H1 (cell line): ENCODE results near the gene OR10A6. TPM values are rescaled to one million over a fixed set of nuclear protein-coding genes. Genes with fewer than 3 reads are reported as not detected.

Experiments used
- CTCF ChIA-PET: fragments of 300-600 bp; sonication (Branson Sonifier 250); formaldehyde crosslinking; loops from one replicate; lab custom pipeline; 2021; ENCODE audit not compliant: partially characterized antibody; lab: Charles Lee
- POLR2A ChIA-PET: fragments of 300-600 bp; sonication (Branson Sonifier 250); formaldehyde crosslinking; loops from one replicate; lab custom pipeline; 2021; ENCODE audit warnings: inconsistent platforms; ENCODE audit not compliant: partially characterized antibody; lab: Charles Lee
- DNase-seq, 2 experiments: peaks; one replicate each; pipeline versions ENCODE4 v3.0.0 to v3.0.0-alpha.2; 2010 to 2022; ENCODE audit warnings: low spot score in 2 of 2, low read depth in 1 of 2, mixed read lengths in 1 of 2
- FAIRE-seq: peaks from 2 replicates; lab custom pipeline; 2011; peaks lifted over from hg19 to GRCh38; lab: Jason Lieb, UNC
- H2AFZ ChIP-seq: 2 replicates; pipeline ENCODE4 v1.8.1; 2012; ENCODE audit warnings: low read length, inconsistent platforms
- H2AK5ac ChIP-seq: 2 replicates; pipeline ENCODE4 v1.6.1; 2013; ENCODE audit warnings: low read depth, low read length
- H2BK120ac ChIP-seq: replicated peaks from 2 replicates; pipeline ENCODE3; 2013; ENCODE audit warnings: low read depth, low read length, inconsistent platforms
- H2BK12ac ChIP-seq: 2 replicates; pipeline ENCODE4 v1.6.1; 2013; ENCODE audit warnings: low read depth, low read length
- H2BK15ac ChIP-seq: 2 replicates; pipeline ENCODE4 v1.6.1; 2013; ENCODE audit warnings: low read length
- H2BK20ac ChIP-seq: 2 replicates; pipeline ENCODE4 v1.6.1; 2013; ENCODE audit warnings: low read length
- H2BK5ac ChIP-seq: 2 replicates; pipeline ENCODE4 v1.6.1; 2013; ENCODE audit warnings: low read depth, low read length
- H3K14ac ChIP-seq: 2 replicates; pipeline ENCODE4 v1.6.1; 2013; ENCODE audit warnings: inconsistent platforms; ENCODE audit not compliant: insufficient read length
- H3K18ac ChIP-seq: 2 replicates; pipeline ENCODE4 v1.6.1; 2013; ENCODE audit warnings: low read length; ENCODE audit errors: extremely low read depth
- H3K23ac ChIP-seq: 2 replicates; pipeline ENCODE4 v1.6.1; 2013; ENCODE audit warnings: inconsistent platforms; ENCODE audit not compliant: insufficient read length
- H3K23me2 ChIP-seq: 2 replicates; pipeline ENCODE4 v1.6.1; 2013; ENCODE audit warnings: low read depth, low read length
- H3K27ac ChIP-seq: 2 replicates; pipeline ENCODE4 v1.6.1; 2011; ENCODE audit warnings: low read depth, low read length, inconsistent platforms
- H3K27me3 ChIP-seq, 4 experiments: replicated peaks in 1 of 4; 1 replicate in 1 of 4; 2 replicates in 3 of 4; pipeline versions ENCODE4 v1.6.1 to v1.8.1; 2011 to 2013; ENCODE audit warnings: low read length in 3 of 4, mild to moderate bottlenecking in 3 of 4, inconsistent platforms in 2 of 4, mixed read lengths in 2 of 4, moderate library complexity in 1 of 4; ENCODE audit not compliant: control insufficient read depth in 3 of 4, insufficient read depth in 3 of 4; ENCODE audit errors: extremely low read depth in 1 of 4
- H3K36me3 ChIP-seq, 4 experiments: 2 replicates each; pipeline versions ENCODE4 v1.6.1 to v1.8.1; 2011 to 2013; ENCODE audit warnings: mild to moderate bottlenecking in 4 of 4, low read length in 3 of 4, moderate library complexity in 2 of 4, control low read depth in 1 of 4, inconsistent platforms in 1 of 4; ENCODE audit not compliant: insufficient read depth in 4 of 4, control insufficient read depth in 2 of 4
- H3K4ac ChIP-seq: replicated peaks from 2 replicates; pipeline ENCODE3; 2013; ENCODE audit warnings: low read length, low read depth, mixed read lengths, inconsistent platforms; ENCODE audit not compliant: insufficient read length
- H3K4me1 ChIP-seq, 4 experiments: replicated peaks in 1 of 4; 1 replicate in 1 of 4; 2 replicates in 3 of 4; pipeline versions ENCODE4 v1.6.1 to v1.8.1; 2011 to 2013; ENCODE audit warnings: low read length in 3 of 4, inconsistent platforms in 2 of 4, mixed read lengths in 1 of 4; ENCODE audit not compliant: insufficient read depth in 4 of 4, control insufficient read depth in 3 of 4
- H3K4me2 ChIP-seq, 2 experiments: 2 replicates each; pipeline versions ENCODE4 v1.6.1 to v1.8.1; 2011 to 2013; ENCODE audit warnings: low read depth in 2 of 2, low read length in 2 of 2, control low read depth in 1 of 2, inconsistent platforms in 1 of 2, mild to moderate bottlenecking in 1 of 2; ENCODE audit not compliant: insufficient read depth in 1 of 2
- H3K4me3 ChIP-seq, 4 experiments: fragments of 200-600, 300-600 bp in 1 of 4; sonication (generic), shearing (Covaris generic), sonication (Bioruptor Twin) in 1 of 4; 2 replicates each; pipeline versions ENCODE4 v1.5.1 to v1.8.1; 2011 to 2016; ENCODE audit warnings: low read length in 4 of 4, low read depth in 3 of 4, control low read depth in 2 of 4, inconsistent platforms in 2 of 4, mild to moderate bottlenecking in 2 of 4, mixed read lengths in 1 of 4, moderate library complexity in 1 of 4; ENCODE audit not compliant: insufficient read depth in 2 of 4; ENCODE audit errors: extremely low read depth in 1 of 4
- H3K56ac ChIP-seq: replicated peaks from 2 replicates; pipeline ENCODE3; 2013; ENCODE audit warnings: low read depth, mild to moderate bottlenecking, mixed read lengths, low read length, inconsistent platforms; ENCODE audit not compliant: insufficient read length
- H3K79me1 ChIP-seq: 2 replicates; pipeline ENCODE4 v1.6.1; 2013; ENCODE audit warnings: low read depth, low read length, control low read depth
- H3K79me2 ChIP-seq, 2 experiments: 2 replicates each; pipeline versions ENCODE4 v1.6.1 to v1.8.1; 2012 to 2013; ENCODE audit warnings: low read length in 2 of 2, mild to moderate bottlenecking in 2 of 2, inconsistent platforms in 1 of 2; ENCODE audit not compliant: insufficient read depth in 2 of 2, control insufficient read depth in 1 of 2
- H3K9ac ChIP-seq, 4 experiments: replicated peaks in 1 of 4; 1 replicate in 1 of 4; 2 replicates in 3 of 4; pipeline versions ENCODE4 v1.6.1 to v1.8.1; 2011 to 2013; ENCODE audit warnings: low read depth in 3 of 4, low read length in 3 of 4, control low read depth in 2 of 4, mild to moderate bottlenecking in 2 of 4, moderate library complexity in 2 of 4, inconsistent platforms in 1 of 4; ENCODE audit errors: extremely low read depth in 1 of 4
- H3K9me3 ChIP-seq, 2 experiments: 2 replicates each; pipeline versions ENCODE4 v1.6.1 to v1.8.1; 2012 to 2013; ENCODE audit warnings: mild to moderate bottlenecking in 2 of 2, moderate library complexity in 2 of 2, control low read depth in 1 of 2, inconsistent platforms in 1 of 2, low read depth in 1 of 2, low read length in 1 of 2, mixed read lengths in 1 of 2; ENCODE audit not compliant: insufficient read depth in 2 of 2
- H4K20me1 ChIP-seq, 2 experiments: replicated peaks in 1 of 2; 2 replicates each; pipeline versions ENCODE3 to v1.8.1; 2011 to 2013; ENCODE audit warnings: inconsistent platforms in 2 of 2, low read length in 2 of 2, mild to moderate bottlenecking in 1 of 2; ENCODE audit not compliant: insufficient read depth in 2 of 2, control insufficient read depth in 1 of 2
- H4K5ac ChIP-seq: 2 replicates; pipeline ENCODE4 v1.6.1; 2013; ENCODE audit warnings: low read length, low read depth, mixed read lengths, inconsistent platforms; ENCODE audit not compliant: insufficient read length
- H4K8ac ChIP-seq: 2 replicates; pipeline ENCODE4 v1.8.0; 2013; ENCODE audit warnings: mild to moderate bottlenecking, moderate library complexity, low read length, inconsistent platforms; ENCODE audit not compliant: insufficient read depth; ENCODE audit errors: extremely low read depth
- H4K91ac ChIP-seq: replicated peaks from 2 replicates; pipeline ENCODE3; 2013; ENCODE audit warnings: low read length, mixed read lengths, inconsistent platforms; ENCODE audit not compliant: insufficient read length
- BCL11A ChIP-seq, 2 experiments: IDR thresholded peaks; one replicate each; pipeline ENCODE4 v1.6.1; 2011; ENCODE audit warnings: low read depth in 2 of 2, low read length in 2 of 2, mild to moderate bottlenecking in 2 of 2
- CTCF ChIP-seq, 3 experiments: IDR thresholded peaks; 1 replicate in 2 of 3; 2 replicates in 1 of 3; pipeline versions ENCODE4 v1.5.1 to v1.6.1; 2011; ENCODE audit warnings: low read length in 3 of 3, mild to moderate bottlenecking in 3 of 3, inconsistent platforms in 2 of 3, low read depth in 1 of 3, moderate library complexity in 1 of 3; ENCODE audit not compliant: insufficient read depth in 1 of 3; ENCODE audit errors: control extremely low read depth in 1 of 3
- FOSL1 ChIP-seq: IDR thresholded peaks from 2 replicates; pipeline ENCODE4 v1.6.1; 2011; ENCODE audit warnings: mild to moderate bottlenecking, low read depth, low read length, moderate library complexity; ENCODE audit not compliant: insufficient read depth
- POLR2AphosphoS5 ChIP-seq: IDR thresholded peaks from 2 replicates; pipeline ENCODE4 v1.6.1; 2011; ENCODE audit warnings: low read depth, low read length
- POU5F1 ChIP-seq: IDR thresholded peaks from 2 replicates; pipeline ENCODE4 v1.6.1; 2011; ENCODE audit warnings: low read depth, mild to moderate bottlenecking, low read length, moderate library complexity
- RFX5 ChIP-seq: IDR thresholded peaks from 2 replicates; pipeline ENCODE4 v1.6.1; 2011; ENCODE audit warnings: low read depth, low read length, improper control_type of control experiment, borderline replicate concordance
- SP2 ChIP-seq: IDR thresholded peaks from 2 replicates; pipeline ENCODE4 v1.6.1; 2012; ENCODE audit warnings: mild to moderate bottlenecking, low read length, inconsistent platforms
- TAF7 ChIP-seq: optimal IDR thresholded peaks from 2 replicates; pipeline ENCODE3; 2011; ENCODE audit warnings: low read depth, mild to moderate bottlenecking, inconsistent platforms, low read length, moderate library complexity, borderline replicate concordance
- TCF12 ChIP-seq: IDR thresholded peaks from 2 replicates; pipeline ENCODE4 v1.6.1; 2011; ENCODE audit warnings: low read depth, mild to moderate bottlenecking, low read length
- USF2 ChIP-seq: IDR thresholded peaks from 2 replicates; pipeline ENCODE4 v1.6.1; 2011; ENCODE audit warnings: low read length, improper control_type of control experiment
- YY1 ChIP-seq: IDR thresholded peaks from 2 replicates; pipeline ENCODE4 v1.6.1; 2011; ENCODE audit warnings: low read depth, mild to moderate bottlenecking, low read length
- WGBS, 2 experiments: shearing (Covaris generic) in 1 of 2; methylation state at CpG; one replicate each; pipeline versions ENCODE4 v1.1.6 to v1.1.7; 2013 to 2015; ENCODE audit warnings: low lambda C conversion rate in 2 of 2, mixed read lengths in 2 of 2, inconsistent platforms in 1 of 2, low coverage in 1 of 2, missing lambda C conversion rate in 1 of 2; ENCODE audit not compliant: insufficient replicate concordance in 2 of 2, insufficient coverage in 1 of 2, insufficient read length in 1 of 2; ENCODE audit errors: extremely low coverage in 1 of 2, missing lambda C conversion rate in 1 of 2; 5-methylcytosine and 5-hydroxymethylcytosine counted together
- polyA plus RNA-seq, 7 experiments: library from polyadenylated mRNA; depleted of rRNA in 3 of 7; stranded (reverse) in 5 of 7; unstranded in 2 of 7; fragments of >200 nt in 5 of 7; fragments of 200-250 nt in 2 of 7; gene quantifications; 1 replicate in 5 of 7; 2 replicates in 1 of 7; 4 replicates in 1 of 7; pipeline versions ENCODE4 v1.2.1 to v1.2.3, GENCODE V29; 2011 to 2013; ENCODE audit warnings: missing spikeins in 2 of 7, mixed read lengths in 2 of 7
- total RNA-seq: library from RNA; stranded (reverse); fragmentation: NEBNext Ultra II Directional; extraction: Animal tissue kit (Norgen Biotek cat#: 25700); gene quantifications from 2 replicates; pipeline ENCODE4 v1.2.1, GENCODE V29; 2021

The OR10A6 gene
- total and polyA plus RNA-seq, 2 of the 8 experiments (the other 6 are each of a cell fraction or from before 2014, with no cell fraction given) = not detected

DNA sequence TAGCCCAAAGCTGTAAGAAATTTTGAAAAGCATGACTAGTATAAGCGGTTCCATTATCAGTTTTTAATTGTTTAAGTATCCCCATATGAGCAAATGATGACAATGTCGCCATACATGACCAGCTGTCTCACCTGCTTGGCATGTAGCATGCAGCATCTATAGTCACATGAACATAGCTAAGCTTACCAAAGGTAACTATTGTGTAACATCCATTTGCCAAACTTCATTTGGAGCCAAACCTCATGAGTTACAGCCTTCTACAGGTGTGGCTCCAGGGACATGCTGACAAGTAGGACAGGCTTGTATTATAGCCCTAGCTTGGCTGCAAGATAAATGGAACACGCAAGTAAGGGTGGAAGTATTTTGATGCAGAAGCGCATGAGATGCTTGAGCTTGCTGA is 30.4 kb downstream of the OR10A6 start:
- Histone ChIP-seq H3K27ac (no peak overlapping the region), H3K4me2 (no peak overlapping the region), H2AK5ac (no peak overlapping the region), H2BK15ac (no peak overlapping the region), H3K4me3 (no peak overlapping the region), H3K23ac (no peak overlapping the region), H4K8ac (no peak overlapping the region), H3K23me2 (no peaks in the 10 kb centered on the region), H4K5ac (no peak overlapping the region), H3K79me2 (no peaks in the 10 kb centered on the region), H3K36me3 (peaks cover 0 to 8% (median 2%) of the 10 kb centered on the region in 4 experiments; a peak in 2 of 8 replicates), H3K56ac (no peak overlapping the region), H4K20me1 (no peaks in the 10 kb centered on the region), H3K4me1 (peaks cover 0 to 9% (median 5%) of the 10 kb centered on the region in 4 experiments; a peak in 5 of 7 replicates), H2BK20ac (no peak overlapping the region), H3K9ac (no peak overlapping the region), H3K27me3 (no peaks in the 10 kb centered on the region), H2BK120ac (no peak overlapping the region), H2BK12ac (no peak overlapping the region), H3K18ac (no peak overlapping the region), H2AFZ (no peak overlapping the region), H4K91ac (no peak overlapping the region), H3K9me3 (no peaks in the 10 kb centered on the region), H3K14ac (no peak overlapping the region), H3K79me1 (no peaks in the 10 kb centered on the region), H2BK5ac (no peak overlapping the region), H3K4ac (no peak overlapping the region)
- CTCF ChIA-PET = interaction anchor here (0.7 to 7.3 kb wide), 3 partner anchors 8 to 84 kb away, joined by 4 to 127 read pairs (median 78); partner anchors contain the start of gene EIF3F
- WGBS, 2 experiments = 86% methylated on average over 4 of the region's 4 CpGs; no CpG with 5 or more reads in 1 of the 2 experiments
- POLR2A ChIA-PET = interaction anchor here (1.3 to 3.2 kb wide), 2 partner anchors 86 to 88 kb away, joined by 3 to 9 read pairs; partner anchors contain the start of gene EIF3F
- no peak for DNase-seq
- FAIRE-seq = no peak
- no peak for TF ChIP-seq FOSL1
- no peak for TF ChIP-seq USF2
- no peak for TF ChIP-seq RFX5
- TF ChIP-seq BCL11A (IDR thresholded peaks at IDR 0.05; ENCODE audit: low read depth in 2 of 2, low read length in 2 of 2) = no peak
- no peak for TF ChIP-seq POU5F1
- TF ChIP-seq TAF7 = no peak
- no peak for TF ChIP-seq POLR2AphosphoS5
- TF ChIP-seq YY1 = no peak
- no peak for TF ChIP-seq CTCF (IDR thresholded peaks at IDR 0.05; ENCODE audit: control extremely low read depth in 1 of 3, insufficient read depth in 1 of 3, low read depth in 1 of 3, low read length in 3 of 3)
- TF ChIP-seq TCF12 = no peak
- TF ChIP-seq SP2 = no peak
